Nephron (organoid): Measurements from ENCODE around the gene SPPL2A.

Experiments used
- H3K27ac Mint-ChIP-seq, 3 experiments: 2 replicates each; pipeline ENCODE4 v1.8.0; 2020; ENCODE audit warnings: mixed read lengths in 3 of 3, mild to moderate bottlenecking in 2 of 3, moderate library complexity in 1 of 3
- H3K27me3 Mint-ChIP-seq: 2 replicates; pipeline ENCODE4 v1.8.0; 2021; ENCODE audit warnings: low read depth, mild to moderate bottlenecking, moderate library complexity, mixed read lengths
- H3K36me3 Mint-ChIP-seq: 2 replicates; pipeline ENCODE4 v1.8.0; 2020; ENCODE audit warnings: low read depth, mixed read lengths
- H3K4me1 Mint-ChIP-seq: 2 replicates; pipeline ENCODE4 v1.8.0; 2020; ENCODE audit warnings: mixed read lengths
- H3K4me3 Mint-ChIP-seq, 3 experiments: 2 replicates each; pipeline ENCODE4 v1.8.0; 2020; ENCODE audit warnings: mild to moderate bottlenecking in 3 of 3, mixed read lengths in 3 of 3, moderate library complexity in 2 of 3
- H3K9me3 Mint-ChIP-seq: 2 replicates; pipeline ENCODE4 v1.8.0; 2020; ENCODE audit warnings: mixed read lengths
- CTCF ChIP-seq, 3 experiments: fragments of 200-600 bp; sonication (generic); IDR thresholded peaks; one replicate each; pipeline ENCODE4 v1.5.0; 2021; ENCODE audit warnings: antibody characterized with exemption in 3 of 3; ENCODE audit not compliant: unreplicated experiment in 3 of 3

SPPL2A gene

DNA sequence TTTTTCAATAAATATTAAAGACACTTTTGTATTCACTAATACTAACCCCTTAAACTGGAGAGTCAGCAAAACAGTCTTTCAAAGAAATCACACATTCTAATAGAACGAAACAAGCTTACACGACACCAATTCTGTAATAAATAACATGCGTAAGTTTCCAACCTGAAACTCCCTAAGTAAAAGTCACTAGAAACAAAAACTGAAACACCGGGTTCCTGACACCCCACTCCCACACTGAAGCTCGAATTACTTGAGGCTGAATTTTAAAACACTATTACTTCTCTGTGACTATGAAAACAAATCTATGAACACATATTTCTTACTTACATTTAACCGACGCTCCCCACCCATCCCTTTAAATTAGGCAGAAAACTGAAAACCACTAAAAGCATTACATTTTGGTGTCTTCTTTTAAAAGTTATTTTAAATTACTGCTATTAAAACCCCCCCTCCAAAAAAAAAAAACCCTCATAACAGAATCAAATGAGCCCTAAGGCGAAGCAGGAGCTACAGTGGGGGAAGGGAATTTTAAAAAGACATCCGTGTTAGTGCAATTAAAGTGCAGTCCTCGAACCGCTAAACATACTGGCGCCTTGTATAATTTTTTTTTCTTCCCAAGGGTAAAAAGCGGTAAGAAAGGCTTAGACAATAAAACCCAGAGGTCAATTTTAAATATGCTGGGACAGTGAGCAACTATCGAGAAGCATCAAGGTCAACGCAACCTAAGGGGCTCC lies 878 bp downstream of the SPPL2A start:
- Mint-ChIP-seq H3K27ac (peak overlapping the region; percentile 95 to 99 (median 98)), H3K36me3 (peaks cover 4% of the 10 kb centered on the region)

GRCh38 chr15:50758712-50759205 lies 6.7 kb downstream of the SPPL2A start:
- Mint-ChIP-seq H3K9me3 (no peaks in the 10 kb centered on the region), H3K27ac (no peak overlapping the region), H3K4me1 (peaks cover 6% of the 10 kb centered on the region), H3K4me3 (no peak overlapping the region), H3K36me3 (peaks cover 25% of the 10 kb centered on the region), H3K27me3 (no peaks in the 10 kb centered on the region)
- TF ChIP-seq CTCF (IDR thresholded peaks at IDR 0.05; ENCODE audit: unreplicated experiment in 3 of 3), result no peak

More for the DNA sequence above, 878 bp downstream of the SPPL2A start:
- peaks cover 5% of the 10 kb centered on the region for H3K27me3 Mint-ChIP-seq
- no peak for TF ChIP-seq CTCF (IDR thresholded peaks at IDR 0.05; ENCODE audit: unreplicated experiment in 3 of 3)
- H3K9me3 Mint-ChIP-seq, result no peaks in the 10 kb centered on the region
- H3K4me3 Mint-ChIP-seq, result peak overlapping the region; percentile 91 to 97 (median 95)
- peaks cover 27% of the 10 kb centered on the region for H3K4me1 Mint-ChIP-seq

- Mint-ChIP-seq H3K4me1 (peaks cover 18% of the 10 kb centered on the region), H3K36me3 (peaks cover 23% of the 10 kb centered on the region), H3K4me3 (no peak overlapping the region), H3K9me3 (no peaks in the 10 kb centered on the region), H3K27ac (peak overlapping the region; percentile 78 to 87 (median 79)), H3K27me3 (no peaks in the 10 kb centered on the region)
- TF ChIP-seq CTCF (IDR thresholded peaks at IDR 0.05; ENCODE audit: unreplicated experiment in 3 of 3), result no peak
Measured at GRCh38 chr15:50753463-50753862, 12.0 kb downstream of the SPPL2A start.

- TF ChIP-seq CTCF (IDR thresholded peaks at IDR 0.05; ENCODE audit: unreplicated experiment in 3 of 3), result no peak
- Mint-ChIP-seq H3K9me3 (no peaks in the 10 kb centered on the region), H3K4me3 (no peak overlapping the region), H3K4me1 (peaks cover 18% of the 10 kb centered on the region), H3K27me3 (no peaks in the 10 kb centered on the region), H3K36me3 (peaks cover 25% of the 10 kb centered on the region), H3K27ac (peak overlapping the region in 1 of 3 experiments; percentile 69)
Measured at GRCh38 chr15:50751394-50751793, 14.1 kb downstream of the SPPL2A start.

DNA sequence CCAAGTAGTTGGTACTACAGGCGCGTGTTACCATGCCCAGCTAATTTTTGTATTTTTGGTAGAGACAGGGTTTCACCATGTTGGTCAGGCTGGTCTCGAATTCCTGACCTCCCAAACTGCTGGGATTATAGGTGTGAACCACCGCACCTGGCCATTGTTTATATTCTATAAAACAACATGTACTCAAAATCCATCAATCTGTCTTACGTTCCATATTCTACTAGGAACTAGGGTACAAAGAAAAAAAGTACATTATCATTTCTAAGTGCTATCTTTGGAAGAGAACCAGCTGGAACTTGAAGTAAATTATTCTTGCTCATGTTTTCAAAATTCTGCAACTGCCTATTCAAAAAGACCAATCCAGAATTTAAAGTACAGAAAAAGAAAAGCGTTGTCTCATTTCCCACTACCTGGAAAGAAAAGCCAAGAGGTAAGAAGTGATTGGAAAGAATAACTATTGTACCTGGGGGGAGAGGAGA lies 15.2 kb downstream of the SPPL2A start:
- Mint-ChIP-seq H3K27me3 (no peaks in the 10 kb centered on the region), H3K27ac (peak overlapping the region; percentile 39 to 69 (median 43)), H3K36me3 (peaks cover 21% of the 10 kb centered on the region), H3K4me3 (no peak overlapping the region), H3K4me1 (peaks cover 18% of the 10 kb centered on the region), H3K9me3 (no peaks in the 10 kb centered on the region)
- no peak for TF ChIP-seq CTCF (IDR thresholded peaks at IDR 0.05; ENCODE audit: unreplicated experiment in 3 of 3)

DNA sequence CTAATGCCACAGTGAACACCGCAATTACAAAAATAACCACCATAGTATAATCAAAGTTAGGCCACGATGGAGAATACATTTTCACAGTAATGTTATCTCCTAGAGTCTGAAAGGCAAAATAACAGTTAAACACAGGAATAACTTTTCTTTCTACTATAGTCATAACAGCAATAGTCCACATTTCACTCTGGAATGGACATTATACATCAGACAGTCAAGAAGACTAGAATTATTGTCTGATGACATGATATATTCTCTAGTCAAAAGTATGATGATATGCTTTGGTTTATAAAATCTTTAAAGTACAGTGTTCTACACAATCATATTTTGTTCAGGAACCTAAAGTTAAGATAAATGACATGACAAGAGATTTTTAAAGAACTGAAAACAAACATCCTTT lies 18.0 kb downstream of the SPPL2A start:
- H3K4me3 Mint-ChIP-seq, result no peak overlapping the region
- no peak overlapping the region for H3K27ac Mint-ChIP-seq
- H3K4me1 Mint-ChIP-seq, result peaks cover 9% of the 10 kb centered on the region
- no peaks in the 10 kb centered on the region for H3K9me3 Mint-ChIP-seq
- peaks cover 15% of the 10 kb centered on the region for H3K36me3 Mint-ChIP-seq
- TF ChIP-seq CTCF (IDR thresholded peaks at IDR 0.05; ENCODE audit: unreplicated experiment in 3 of 3), result no peak
- no peaks in the 10 kb centered on the region for H3K27me3 Mint-ChIP-seq
